ENCODE measurements around the gene UGT1A7. TPM values are rescaled to one million over a fixed set of nuclear protein-coding genes. Genes with fewer than 3 reads are reported as not detected.

UGT1A7 gene
- total RNA-seq, 1 donor from 2014 or later = not detected

GRCh38 chr2:233789554-233789953 is 107.9 kb downstream of the UGT1A7 start:
- no peak overlapping the region for H3K4me3 Mint-ChIP-seq (ENCODE audit: low read depth)
- no peaks in the 10 kb centered on the region for H3K4me1 Mint-ChIP-seq (ENCODE audit: low read depth)

GRCh38 chr2:233791151-233791882 is 109.6 kb downstream of the UGT1A7 start:
- no peak for DNase-seq (ENCODE audit: low spot score, unreplicated experiment)
- Mint-ChIP-seq H3K27me3 (peaks cover 11% of the 10 kb centered on the region), H3K27ac (no peak overlapping the region), H3K4me3 (ENCODE audit: low read depth) (no peak overlapping the region), H3K36me3 (ENCODE audit: insufficient read depth) (no peaks in the 10 kb centered on the region), H3K4me1 (ENCODE audit: low read depth) (no peaks in the 10 kb centered on the region), H3K9me3 (ENCODE audit: low read depth) (no peaks in the 10 kb centered on the region)
- TF ChIP-seq CTCF (IDR thresholded peaks at IDR 0.05; ENCODE audit: unreplicated experiment) = no peak

More at GRCh38 chr2:233789554-233789953, 107.9 kb downstream of the UGT1A7 start:
- Mint-ChIP-seq H3K9me3 (ENCODE audit: low read depth) (no peaks in the 10 kb centered on the region), H3K27me3 (peaks cover 11% of the 10 kb centered on the region), H3K36me3 (ENCODE audit: insufficient read depth) (no peaks in the 10 kb centered on the region), H3K27ac (no peak overlapping the region)
- TF ChIP-seq CTCF (IDR thresholded peaks at IDR 0.05; ENCODE audit: unreplicated experiment) = no peak
- no peak for DNase-seq (ENCODE audit: low spot score, unreplicated experiment)

- Mint-ChIP-seq H3K27me3 (peaks cover 11% of the 10 kb centered on the region), H3K4me1 (ENCODE audit: low read depth) (no peaks in the 10 kb centered on the region), H3K4me3 (ENCODE audit: low read depth) (no peak overlapping the region), H3K9me3 (ENCODE audit: low read depth) (no peaks in the 10 kb centered on the region), H3K27ac (no peak overlapping the region), H3K36me3 (ENCODE audit: insufficient read depth) (no peaks in the 10 kb centered on the region)
- TF ChIP-seq CTCF (IDR thresholded peaks at IDR 0.05; ENCODE audit: unreplicated experiment) = no peak
- DNase-seq (ENCODE audit: low spot score, unreplicated experiment) = no peak
Measured at GRCh38 chr2:233791883-233792329, 110.2 kb downstream of the UGT1A7 start.

GRCh38 chr2:233792720-233793119 is 111.0 kb downstream of the UGT1A7 start:
- no peak for TF ChIP-seq CTCF (IDR thresholded peaks at IDR 0.05; ENCODE audit: unreplicated experiment)
- DNase-seq (ENCODE audit: low spot score, unreplicated experiment) = no peak
- Mint-ChIP-seq H3K9me3 (ENCODE audit: low read depth) (no peaks in the 10 kb centered on the region), H3K4me3 (ENCODE audit: low read depth) (no peak overlapping the region), H3K4me1 (ENCODE audit: low read depth) (no peaks in the 10 kb centered on the region), H3K27me3 (peaks cover 11% of the 10 kb centered on the region), H3K27ac (no peak overlapping the region), H3K36me3 (ENCODE audit: insufficient read depth) (no peaks in the 10 kb centered on the region)

GRCh38 chr2:233793465-233794127 is 111.9 kb downstream of the UGT1A7 start:
- TF ChIP-seq CTCF (IDR thresholded peaks at IDR 0.05; ENCODE audit: unreplicated experiment) = no peak
- no peak overlapping the region for H3K27ac Mint-ChIP-seq

More at GRCh38 chr2:233793465-233794127, 111.9 kb downstream of the UGT1A7 start:
- H3K4me3 Mint-ChIP-seq (ENCODE audit: low read depth) = no peak overlapping the region
- no peaks in the 10 kb centered on the region for H3K4me1 Mint-ChIP-seq (ENCODE audit: low read depth)
- no peaks in the 10 kb centered on the region for H3K9me3 Mint-ChIP-seq (ENCODE audit: low read depth)
- no peak for DNase-seq (ENCODE audit: low spot score, unreplicated experiment)
- H3K27me3 Mint-ChIP-seq = peaks cover 11% of the 10 kb centered on the region
- no peaks in the 10 kb centered on the region for H3K36me3 Mint-ChIP-seq (ENCODE audit: insufficient read depth)

Measured in progenitor cell of endocrine pancreas (in vitro differentiated cells).